Fibroblast of skin of left quadriceps (primary cell): ENCODE results near the gene HOXC12.

Experiments
- DNase-seq, 2 experiments: peaks; one replicate each; pipeline ENCODE4 v3.0.0-alpha.2; 2013; ENCODE audit warnings: low read depth in 2 of 2

HOXC12 gene

DNA sequence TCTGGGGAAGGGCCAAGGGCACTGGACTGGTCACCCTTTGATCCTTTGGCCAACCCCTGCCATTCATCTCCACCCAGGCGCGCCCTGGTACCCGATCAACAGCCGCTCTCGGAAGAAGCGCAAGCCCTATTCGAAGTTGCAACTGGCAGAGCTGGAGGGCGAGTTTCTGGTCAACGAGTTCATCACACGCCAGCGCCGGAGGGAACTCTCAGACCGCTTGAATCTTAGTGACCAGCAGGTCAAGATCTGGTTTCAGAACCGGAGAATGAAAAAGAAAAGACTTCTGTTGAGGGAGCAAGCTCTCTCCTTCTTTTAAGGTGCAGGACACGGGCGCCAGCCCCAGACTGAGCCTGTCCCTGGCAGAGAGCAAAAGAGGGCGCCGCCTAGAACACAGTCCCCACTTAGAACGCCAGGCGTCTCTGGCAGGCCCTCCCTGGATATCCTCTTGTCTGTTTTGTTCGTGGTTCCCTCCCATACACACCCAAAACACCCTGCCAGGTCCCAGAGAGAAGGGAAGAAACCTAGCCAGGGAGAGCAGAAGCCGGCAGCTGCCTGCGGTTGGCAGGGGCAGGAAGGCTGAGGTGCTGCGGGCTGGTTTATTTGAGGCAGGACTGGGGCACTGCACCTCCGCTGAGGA, 1.7 kb downstream of the HOXC12 start:
- DNase-seq = no peak

DNA sequence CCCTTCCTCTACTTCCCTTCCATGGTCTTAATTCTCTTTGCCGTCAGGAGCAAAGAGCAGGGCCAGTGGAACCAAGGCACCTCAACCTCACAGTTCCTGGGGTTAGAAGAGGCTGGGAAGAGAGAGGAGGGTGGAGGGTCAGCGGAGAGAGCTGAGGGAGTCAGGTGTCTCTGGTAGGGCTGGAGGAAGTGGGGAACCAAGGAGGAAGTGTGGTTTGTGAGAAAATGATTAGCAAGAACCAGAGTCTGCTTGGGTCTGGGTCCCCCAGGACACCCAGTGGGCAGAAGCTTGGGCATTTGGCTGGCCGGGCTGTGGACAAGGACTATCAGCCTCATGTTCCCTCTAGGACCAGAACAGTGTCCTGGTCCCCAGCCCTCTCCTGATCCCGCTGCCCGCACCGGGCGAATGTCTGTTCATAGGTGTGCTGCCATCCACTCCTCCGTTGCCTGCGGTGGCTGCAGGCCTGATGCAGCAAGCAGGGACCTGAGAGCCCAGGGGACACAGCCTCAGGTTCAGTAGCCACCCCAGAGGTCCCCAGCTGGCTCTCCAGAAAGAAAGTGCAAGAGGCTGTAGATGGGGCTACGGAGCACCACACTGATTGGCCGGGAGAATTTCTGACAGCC, 2.3 kb downstream of the HOXC12 start:
- no peak for DNase-seq

DNA sequence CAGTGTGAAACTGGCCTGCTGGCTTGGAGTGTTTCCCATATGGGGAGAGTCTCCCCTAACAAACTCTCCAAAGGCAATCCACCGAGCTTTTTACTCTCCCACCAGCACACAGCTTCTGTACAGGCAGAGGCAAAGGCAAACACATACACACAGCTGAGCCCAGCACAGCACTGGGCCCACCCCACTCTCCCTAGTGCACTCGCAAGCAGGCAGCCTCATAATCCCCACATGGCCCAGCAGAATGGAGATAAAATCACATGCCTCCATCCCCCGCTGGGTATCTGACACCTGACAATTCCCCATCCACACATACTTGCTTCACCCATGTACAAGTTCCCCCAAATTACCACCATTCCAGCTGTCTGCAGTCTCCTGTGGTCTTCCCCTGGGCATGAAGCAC, 3.4 kb downstream of the HOXC12 start:
- no peak for DNase-seq

DNA sequence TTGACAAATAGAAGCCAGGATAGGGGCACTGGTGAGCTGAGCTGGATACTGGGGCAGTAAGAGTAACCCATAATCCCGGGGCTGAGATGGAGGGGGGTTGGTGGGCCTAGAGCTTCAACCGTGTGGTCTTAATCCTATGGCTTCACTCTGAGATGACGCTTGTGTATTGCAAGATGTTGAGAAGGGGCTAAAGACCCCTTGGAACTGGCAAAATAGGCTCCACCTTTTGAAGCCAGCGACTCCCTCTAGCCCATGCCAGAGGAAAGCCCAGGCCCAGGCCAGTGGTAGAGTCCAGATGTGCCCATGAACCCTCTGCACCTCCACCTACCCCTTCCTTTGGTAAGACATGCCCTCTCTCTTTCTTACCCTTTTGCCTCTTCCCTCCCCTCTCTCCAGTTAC, 4.6 kb downstream of the HOXC12 start:
- DNase-seq = no peak

DNA sequence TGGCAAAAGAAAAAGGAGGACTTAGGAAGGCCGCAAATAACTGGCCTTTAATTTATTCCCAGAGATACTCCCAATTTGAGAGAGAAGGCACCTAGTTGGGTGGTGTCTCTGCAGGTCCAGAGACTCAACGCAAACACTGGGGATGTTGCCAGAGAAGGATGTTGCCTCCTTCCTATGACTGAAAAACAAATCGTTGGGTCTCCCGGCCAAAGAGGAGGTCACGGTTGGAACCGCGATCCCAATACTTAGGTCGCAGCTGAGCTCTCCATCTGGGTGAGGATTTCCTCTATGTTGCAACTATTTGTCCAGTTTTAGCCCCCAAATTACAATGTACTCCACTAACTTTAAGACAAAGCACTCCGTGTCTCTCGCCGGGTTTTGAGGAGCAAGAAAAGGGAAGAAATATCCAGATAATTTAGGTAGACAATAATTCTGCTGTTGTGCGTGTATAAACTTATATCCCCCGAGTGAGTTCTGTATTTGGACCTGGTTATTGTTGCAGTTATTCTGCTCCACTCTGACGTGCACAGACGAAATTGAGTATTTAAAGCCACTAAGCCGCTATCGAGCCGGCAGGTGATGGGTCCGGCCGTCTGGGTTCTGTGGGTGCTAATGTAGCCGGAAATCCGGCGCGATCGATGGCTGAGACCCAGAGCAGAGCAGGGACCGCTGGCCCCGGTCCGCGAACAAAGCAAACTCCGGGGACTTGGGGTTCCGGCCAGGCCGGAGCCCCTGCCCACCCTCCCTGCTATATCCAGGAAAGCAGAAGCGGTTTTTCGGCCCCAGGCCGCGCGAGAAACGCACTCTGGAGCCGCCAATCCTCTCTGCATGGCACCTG, 5.7 kb downstream of the HOXC12 start:
- no peak for DNase-seq

DNA sequence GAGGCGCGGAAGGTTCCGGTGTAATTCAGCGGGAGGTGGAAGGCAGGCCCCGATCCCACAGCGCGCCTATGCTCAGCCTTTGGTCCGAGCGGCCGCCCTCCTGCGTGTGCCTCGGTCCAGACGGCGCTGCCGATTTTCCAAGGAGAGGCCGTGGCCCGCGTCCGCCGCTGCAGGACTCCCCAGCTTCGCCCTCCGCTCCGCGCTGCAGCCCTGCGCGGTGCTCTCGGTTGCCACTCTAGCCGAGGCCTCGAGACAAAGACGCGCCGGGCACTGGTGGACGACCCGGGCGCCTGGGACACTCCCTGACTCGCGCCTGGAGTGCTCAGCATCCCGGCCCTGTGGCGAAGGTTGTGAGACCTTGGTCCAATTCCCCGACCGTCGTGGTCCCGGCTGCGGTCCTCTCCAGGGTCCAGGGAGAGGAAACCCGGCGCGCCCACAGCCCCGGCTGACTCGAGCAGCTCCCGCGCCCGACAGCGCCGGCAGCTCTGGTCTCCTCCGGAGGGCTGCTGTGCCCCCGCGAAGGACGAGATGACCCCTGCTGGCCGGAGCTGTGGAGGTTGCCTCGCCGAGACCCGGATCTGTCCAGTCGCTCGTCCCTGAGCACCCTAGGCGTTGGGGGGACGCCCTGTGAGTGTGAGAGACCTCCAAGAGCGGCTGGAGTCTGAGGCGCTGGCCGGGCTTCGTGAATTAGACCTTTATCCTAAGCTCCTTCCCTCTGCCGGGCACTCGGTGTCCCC, 6.5 kb downstream of the HOXC12 start:
- DNase-seq = no peak

DNA sequence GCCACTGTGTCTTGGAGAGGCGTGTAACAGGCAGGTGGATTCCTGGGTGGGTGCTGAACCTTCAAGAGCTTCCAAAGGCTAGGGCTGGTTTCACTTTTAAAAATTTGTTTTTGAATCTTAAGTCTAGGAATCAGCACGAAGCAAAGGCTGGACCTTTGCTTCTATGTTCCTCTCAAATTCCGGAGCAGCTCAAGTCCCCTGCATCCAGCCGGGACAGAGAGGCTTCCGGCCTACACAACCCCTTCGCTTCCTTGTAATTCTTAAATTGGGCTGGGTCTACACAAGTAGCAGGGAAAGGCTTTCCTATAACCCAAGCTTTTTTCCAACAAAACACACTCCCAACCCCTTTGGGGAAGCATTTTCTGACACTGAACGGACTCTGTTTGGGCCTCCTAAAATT, 8.3 kb downstream of the HOXC12 start:
- DNase-seq = no peak

DNA sequence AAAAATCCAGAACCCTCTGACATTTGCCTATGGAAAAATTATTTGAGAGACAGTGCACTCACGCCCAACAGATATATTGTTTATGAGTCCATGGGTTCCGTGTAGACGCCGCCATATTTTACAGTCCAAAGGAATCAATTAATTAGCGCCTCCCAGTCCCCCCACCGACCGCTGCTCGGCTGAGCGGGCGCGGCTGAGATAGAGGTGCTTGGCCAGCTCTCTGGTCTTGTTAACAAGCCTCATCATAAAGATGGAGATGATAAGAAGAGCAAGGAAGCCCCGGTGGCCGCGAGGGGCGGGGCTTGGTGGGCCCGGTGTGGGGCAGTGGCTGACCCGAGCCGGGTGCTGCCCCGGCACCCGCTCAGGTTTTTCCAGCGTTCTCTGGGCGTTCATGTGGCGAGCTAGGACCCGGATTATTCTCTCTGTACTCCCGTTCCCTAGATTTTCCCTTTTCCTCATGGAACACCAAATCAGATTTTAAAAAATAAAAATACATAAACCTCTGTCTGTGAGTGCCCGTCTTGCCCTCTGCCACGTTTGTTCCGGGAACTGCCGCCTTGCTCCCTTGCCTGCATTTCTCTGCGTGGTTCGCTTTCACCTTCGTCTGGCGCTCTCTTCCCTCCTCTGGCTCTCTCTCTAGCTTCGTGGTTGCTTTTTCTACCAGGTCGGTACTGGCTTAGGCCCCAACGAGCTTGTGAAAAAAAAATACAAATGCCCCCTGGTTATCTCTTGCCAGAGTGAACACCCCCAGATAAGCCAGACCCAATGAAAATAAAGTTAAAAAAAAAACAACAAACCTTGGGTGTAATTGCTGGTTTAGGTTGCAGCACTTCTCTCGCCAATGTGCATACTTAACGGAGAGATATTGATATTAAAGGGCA, 9.0 kb downstream of the HOXC12 start:
- no peak for DNase-seq

DNA sequence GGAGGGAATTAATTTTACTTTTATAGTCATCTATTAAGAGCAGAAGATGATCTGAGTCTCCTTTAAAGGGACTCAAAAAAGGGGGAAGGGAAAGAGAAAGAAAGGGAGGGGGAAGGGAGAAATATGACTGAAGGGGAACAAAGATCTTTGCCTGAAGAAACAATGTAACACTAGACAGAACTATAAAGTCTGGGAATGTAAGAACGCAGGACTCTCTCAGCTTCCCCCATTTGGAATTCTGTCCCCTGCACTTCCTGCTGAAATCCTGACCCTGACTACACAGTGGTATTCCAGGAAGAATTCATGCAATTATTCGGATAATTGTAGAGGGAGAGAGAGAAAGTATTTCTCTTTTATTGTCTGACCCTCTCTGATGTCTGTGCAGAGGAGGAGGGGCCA, 9.6 kb downstream of the HOXC12 start:
- DNase-seq = no peak

DNA sequence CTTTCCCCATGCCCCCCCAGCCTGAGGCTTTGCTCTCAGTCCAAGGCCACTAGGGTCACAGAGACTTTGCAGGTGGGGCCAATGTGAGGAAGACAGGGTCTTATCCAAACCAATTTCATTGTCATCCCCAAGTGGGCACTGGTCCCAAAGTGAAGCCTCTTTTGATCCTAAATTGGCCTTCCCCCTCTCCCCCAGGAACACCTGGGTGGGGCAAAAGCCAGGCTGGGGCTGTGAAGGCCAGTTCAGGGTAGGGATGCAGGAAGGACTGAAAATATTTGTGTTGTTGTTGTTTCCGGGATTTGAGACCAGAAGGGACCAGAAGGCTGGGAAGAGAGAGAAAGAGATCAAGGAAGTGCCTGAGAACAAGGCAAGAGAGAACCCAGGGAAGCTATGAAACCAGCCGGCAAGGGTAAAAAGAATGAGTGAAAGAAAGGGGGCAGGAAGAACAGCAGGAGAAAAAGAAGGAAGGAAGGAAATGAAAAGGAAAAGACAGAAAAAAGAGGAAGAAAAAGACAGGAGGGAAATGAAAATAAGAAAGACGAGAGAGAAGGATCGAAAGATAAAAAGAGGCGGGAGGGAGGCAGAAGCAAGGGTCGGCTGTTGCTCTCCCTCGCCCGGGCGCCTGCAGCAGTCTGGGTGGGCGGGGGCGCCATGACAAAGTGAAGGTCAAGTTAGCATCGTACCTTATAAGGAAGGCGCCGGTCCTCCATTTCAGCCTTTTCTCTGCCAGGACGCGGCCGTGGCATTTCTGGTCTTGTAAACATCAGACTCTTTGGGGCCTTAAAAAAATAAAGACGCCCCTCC, 10.8 kb downstream of the HOXC12 start:
- no peak for DNase-seq

DNA sequence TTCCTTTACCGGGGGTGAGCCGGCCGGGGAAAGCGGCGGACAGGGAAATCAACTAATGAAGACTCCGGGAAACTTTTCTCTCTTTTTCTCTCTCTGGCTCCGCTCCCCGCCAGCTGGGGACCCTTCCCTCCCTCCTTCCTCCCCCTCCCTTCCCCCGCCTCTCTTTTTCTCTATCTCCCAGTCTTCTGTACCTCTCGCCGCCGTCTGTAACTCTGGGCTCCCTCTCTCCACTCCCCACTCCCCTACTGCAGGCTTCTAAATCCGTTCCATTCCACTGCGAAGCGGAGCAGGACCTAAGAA, 11.3 kb downstream of the HOXC12 start:
- no peak for DNase-seq

DNA sequence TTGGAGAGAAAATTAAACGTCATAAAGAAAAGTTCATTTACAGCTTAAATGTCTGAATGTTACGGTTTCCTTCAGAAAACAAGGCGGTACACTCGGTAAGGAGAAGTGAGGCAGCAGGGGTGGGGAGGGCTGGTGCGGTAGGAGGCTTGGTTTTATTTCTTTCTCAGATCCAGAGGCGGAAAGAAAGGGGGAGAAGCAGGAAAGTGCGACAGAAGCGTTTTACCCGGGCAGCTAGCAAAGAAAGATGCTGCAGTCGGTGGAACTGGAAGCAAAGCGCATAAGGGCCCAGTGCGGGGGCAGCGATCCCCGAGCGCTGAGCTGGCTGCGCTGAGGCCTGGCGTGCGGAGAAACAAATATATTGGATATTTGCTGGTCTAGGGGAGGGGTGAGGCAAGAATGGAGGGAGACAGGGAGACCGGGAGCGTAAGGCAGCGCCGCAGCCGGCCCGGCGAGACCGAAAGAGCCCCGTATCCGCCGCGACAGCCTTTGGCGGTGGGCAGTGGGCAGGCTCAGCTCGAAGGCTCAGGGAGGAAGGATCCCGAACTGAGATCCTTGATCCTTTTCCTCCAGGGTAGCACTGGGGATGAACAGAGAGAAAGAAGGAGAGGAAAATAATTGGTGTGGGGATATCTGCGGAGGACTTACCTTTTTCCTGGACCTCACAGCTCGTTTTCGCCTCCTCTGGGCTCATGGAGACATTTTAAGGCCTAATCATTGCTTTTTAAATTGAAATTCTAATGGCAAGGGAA, 11.9 kb downstream of the HOXC12 start:
- DNase-seq = no peak

DNA sequence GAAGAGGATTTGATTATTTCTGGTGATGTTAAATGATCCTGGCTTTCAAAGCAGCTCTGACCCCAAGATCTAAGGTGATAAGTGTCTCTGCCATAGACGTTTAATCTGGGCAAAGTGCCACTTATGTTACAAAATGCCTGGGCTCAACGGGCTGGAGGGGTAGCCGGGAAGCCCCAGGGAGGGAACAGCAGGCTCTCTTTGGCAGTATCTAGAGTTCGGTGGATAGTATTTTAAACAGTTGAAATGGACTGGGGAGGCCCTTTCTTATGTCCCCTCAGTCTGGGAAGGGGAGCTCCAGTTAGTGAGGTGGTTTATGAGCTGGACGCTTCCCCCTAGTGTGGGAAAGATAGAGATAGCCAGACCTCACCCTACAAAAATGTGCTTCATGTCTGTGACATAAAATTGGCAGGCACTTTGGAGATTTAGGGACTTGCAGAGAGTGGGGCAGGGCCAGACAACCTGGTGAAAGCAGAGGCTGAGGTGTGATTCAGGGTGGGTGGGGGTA, 12.8 kb downstream of the HOXC12 start:
- DNase-seq = no peak

DNA sequence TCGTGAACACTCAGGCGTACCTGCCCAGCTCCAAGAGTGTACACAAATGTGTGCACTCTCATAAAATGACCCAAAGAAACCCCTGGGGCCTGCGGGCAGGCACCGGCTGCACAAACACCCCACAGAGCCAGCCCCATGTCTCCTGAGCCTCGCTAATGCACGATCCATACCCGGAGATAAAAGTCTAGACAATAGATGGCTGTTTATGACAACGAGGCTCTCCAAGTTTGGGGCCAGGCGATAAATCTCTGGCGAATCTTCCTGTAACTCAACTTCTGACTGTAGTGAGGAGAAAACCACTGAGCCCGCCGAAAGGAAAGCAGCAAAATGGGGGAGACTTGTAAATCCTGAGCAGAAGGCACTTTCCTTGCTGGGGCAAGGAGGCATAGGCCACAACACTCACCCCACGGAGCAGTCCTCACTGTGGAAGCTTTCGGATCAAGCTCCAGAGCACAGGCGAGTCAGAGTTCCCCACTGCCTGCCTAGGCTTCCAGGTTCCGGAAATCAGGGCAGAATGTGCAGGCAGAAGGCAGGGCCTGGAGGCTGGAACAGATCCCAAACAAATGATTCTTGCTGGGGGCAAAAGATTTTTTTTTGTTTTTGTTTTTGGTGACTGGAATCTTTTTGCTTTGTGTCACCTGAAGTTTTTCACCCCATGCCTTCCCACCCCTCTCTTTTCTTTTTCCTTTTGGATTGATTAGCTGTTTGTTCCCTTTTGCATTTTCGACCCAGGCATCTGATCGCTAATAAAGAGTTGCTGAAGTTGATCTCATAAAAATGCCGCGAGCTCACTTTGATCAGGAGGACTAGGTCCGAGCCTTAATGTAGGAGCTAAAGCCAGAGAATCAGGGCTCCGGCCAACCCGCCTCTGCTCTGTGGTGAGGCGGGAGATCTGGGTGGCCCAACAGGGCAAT, 13.8 kb downstream of the HOXC12 start:
- no peak for DNase-seq

DNA sequence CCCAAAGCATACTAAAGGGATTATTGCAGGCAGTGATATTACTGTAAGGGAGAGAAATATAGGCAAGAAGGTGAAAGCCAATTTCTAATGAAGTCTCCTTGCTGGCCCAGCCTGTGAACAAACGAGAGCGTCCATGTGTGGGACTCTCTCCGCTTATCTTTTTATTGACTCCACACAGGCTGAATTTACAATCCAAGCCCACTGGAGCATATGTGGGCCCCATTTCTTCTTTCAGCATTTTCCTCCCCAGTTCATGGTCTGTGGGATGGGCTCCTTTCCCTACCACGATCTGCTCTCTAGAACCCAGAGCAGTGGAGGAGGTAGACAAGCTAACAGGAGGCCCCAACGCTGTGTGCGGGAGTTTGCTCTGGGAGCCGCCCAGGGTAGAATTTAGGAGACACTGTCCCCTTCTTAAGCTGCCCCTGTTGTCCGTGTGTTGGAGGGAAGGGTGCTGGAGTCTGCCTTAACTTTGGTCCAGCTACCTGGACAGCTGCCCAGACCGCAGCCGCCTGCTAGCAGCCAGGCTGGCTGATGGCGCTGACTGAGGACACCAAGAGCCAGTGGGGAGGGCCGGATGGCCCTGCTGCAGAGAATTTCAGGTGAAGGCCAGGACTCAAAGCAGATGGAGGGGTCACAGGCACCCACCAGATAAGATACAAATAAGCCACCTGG, 15.0 kb downstream of the HOXC12 start:
- no peak for DNase-seq

DNA sequence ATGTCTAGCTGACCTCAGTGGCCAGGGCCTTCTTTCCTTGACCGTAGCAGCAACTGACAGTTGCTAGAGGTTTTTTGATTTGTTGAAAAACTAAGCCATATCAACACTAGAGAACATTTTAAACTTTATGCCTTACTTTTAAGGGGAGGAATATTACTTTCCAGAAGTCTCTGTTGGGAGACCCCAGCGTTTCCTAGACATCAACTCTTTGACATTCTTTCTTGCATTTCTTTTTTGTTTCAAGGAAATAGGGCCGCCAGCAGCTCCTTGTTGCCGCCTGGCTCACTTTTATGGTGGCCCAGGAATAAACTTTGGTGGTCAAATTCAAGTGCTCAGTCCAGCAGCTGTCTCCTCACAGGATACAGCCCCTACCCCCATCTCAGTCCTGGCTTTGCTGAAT, 15.7 kb downstream of the HOXC12 start:
- no peak for DNase-seq

DNA sequence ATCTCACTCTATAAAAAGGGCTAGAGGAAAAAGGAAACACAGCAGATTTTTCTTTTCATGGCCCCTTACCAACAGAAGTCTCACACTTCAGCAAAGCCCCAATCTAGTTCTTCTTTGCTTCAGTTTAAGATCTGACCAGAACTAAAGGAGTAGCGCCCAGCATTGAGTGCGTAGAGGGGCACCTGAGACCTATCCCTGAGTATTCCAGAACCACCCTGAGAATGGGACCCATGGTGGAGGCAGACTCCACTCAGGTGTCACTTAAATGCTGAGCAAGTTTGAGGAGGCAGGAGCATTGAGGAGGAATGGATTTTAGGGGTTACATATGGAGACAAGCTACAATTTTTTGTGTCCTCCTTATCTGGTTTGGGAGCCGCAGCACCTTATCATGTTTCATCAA, 16.4 kb downstream of the HOXC12 start:
- DNase-seq = no peak

DNA sequence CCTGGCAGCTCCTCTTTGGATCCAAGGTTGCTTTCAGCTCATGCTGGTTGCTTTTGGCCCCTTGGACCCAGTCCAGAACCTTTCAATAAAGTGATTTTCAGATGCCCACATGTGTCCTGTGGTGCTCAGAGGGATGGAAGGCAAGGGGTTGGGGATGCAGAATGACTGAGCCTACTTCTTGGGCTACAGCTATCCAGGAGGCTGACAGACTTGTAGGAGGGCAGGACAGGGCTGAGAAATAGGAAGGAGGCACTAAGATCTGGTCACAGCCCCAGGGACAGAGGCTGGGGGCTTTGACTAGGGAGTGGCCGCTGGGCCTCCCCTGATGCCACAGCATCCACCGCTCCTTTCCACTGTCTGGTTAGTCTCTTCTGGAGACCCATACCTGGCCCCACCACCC, 17.0 kb downstream of the HOXC12 start:
- DNase-seq = no peak
